Muscle layer of duodenum (tissue), 2 donors: Measurements from ENCODE around the gene KCND2.

Experiments used
- H3K27ac ChIP-seq: one replicate; pipeline ENCODE4 v1.7.0; 2013; ENCODE audit warnings: mild to moderate bottlenecking, low read length
- H3K27me3 ChIP-seq: one replicate; pipeline ENCODE4 v1.7.0; 2013; ENCODE audit warnings: low read depth, mild to moderate bottlenecking, control low read depth, low read length
- H3K36me3 ChIP-seq, 2 donors: one replicate each; pipeline ENCODE4 v1.7.0; 2013; ENCODE audit warnings: low read length in 2 of 2, control low read depth in 1 of 2, mild to moderate bottlenecking in 1 of 2; ENCODE audit not compliant: insufficient read depth in 2 of 2, control insufficient read depth in 1 of 2
- H3K4me1 ChIP-seq, 2 donors: one replicate each; pipeline ENCODE4 v1.7.0; 2013; ENCODE audit warnings: low read length in 2 of 2, mild to moderate bottlenecking in 2 of 2, control low read depth in 1 of 2, moderate library complexity in 1 of 2; ENCODE audit not compliant: insufficient read depth in 2 of 2, control insufficient read depth in 1 of 2
- H3K4me3 ChIP-seq, 2 donors: one replicate each; pipeline ENCODE4 v1.7.0; 2013; ENCODE audit warnings: low read length in 2 of 2, low read depth in 1 of 2, mild to moderate bottlenecking in 1 of 2
- H3K9me3 ChIP-seq, 2 donors: one replicate each; pipeline ENCODE4 v1.7.0; 2013; ENCODE audit warnings: low read length in 2 of 2, control low read depth in 1 of 2, mild to moderate bottlenecking in 1 of 2; ENCODE audit not compliant: control insufficient read depth in 1 of 2
- donor health status: healthy.

The KCND2 gene

GRCh38 chr7:120412139-120413050, 139.4 kb downstream of the KCND2 start:
- H3K9me3 ChIP-seq, result no peaks in the 10 kb centered on the region
- no peaks in the 10 kb centered on the region for H3K27me3 ChIP-seq
- no peak overlapping the region for H3K27ac ChIP-seq
- no peak overlapping the region for H3K4me3 ChIP-seq
- H3K4me1 ChIP-seq, result no peaks in the 10 kb centered on the region
- no peaks in the 10 kb centered on the region for H3K36me3 ChIP-seq

- Histone ChIP-seq H3K27ac (no peak overlapping the region), H3K27me3 (no peaks in the 10 kb centered on the region), H3K9me3 (no peaks in the 10 kb centered on the region), H3K4me3 (no peak overlapping the region), H3K36me3 (no peaks in the 10 kb centered on the region), H3K4me1 (no peaks in the 10 kb centered on the region)
These were observed 140.2 kb downstream of the KCND2 start for GRCh38 chr7:120413164-120413563.

DNA sequence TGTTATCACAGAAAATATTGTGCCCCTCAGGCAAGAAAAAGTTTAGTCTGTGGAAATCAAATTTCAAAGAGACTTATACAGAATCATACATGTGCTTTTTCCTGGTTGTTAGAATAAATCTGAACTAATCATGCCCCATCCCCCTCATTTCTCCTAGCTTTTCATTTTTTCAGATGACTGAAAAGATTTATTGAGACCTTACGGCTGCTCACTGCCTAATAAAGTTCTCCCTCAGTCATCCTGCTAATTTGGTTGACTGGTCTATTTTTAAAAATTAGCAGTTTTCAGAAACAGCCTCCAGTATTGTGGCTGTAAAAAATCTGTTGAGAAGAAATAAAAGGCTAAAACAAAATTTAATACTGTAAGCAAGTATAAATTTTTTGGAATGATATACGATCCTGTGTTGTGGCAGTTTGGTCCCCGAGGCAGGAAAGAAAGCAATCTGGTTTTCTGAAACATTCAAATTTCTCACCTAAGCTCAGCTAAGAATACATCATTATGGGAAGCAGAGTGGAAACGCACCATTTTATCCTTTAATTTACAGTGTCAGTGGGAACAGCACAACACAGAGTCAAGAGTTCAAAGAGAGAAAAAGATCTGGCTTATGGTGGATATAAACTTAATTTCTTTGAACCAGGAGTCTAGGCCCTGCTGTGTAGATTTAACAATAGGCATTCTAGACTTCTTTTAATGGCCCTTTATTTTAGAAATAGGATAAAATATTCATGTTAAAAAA, 144.4 kb downstream of the KCND2 start:
- Histone ChIP-seq H3K36me3 (no peaks in the 10 kb centered on the region), H3K4me3 (no peak overlapping the region)

DNA sequence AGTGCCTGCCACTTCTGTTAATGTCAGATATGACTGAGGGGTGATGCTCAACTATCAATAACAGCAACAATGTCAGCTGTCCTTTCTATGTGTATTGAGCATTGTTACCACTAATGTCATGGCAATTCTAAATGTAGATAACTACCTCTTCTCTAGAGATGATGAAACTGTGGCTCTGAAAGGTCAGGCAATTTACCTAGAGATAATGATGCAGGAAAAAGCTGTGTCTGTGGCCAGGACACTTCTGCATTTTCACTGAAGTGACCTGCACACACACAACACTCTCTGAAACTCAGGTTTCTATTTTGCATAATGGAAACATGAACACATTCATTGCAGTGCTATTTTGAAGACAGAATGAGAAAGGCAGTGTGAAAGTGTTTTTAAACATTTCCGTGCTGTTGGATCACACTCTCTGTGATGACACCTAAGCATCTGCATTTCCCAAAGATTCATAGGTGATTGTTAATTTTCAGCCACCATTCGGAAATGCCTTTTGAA, 148.2 kb downstream of the KCND2 start:
- Histone ChIP-seq H3K36me3 (no peaks in the 10 kb centered on the region), H3K27ac (no peak overlapping the region)

More for the DNA sequence above, 144.4 kb downstream of the KCND2 start:
- no peaks in the 10 kb centered on the region for H3K27me3 ChIP-seq
- H3K27ac ChIP-seq, result no peak overlapping the region
- H3K4me1 ChIP-seq, result no peaks in the 10 kb centered on the region
- no peaks in the 10 kb centered on the region for H3K9me3 ChIP-seq

GRCh38 chr7:120431016-120431415, 158.0 kb downstream of the KCND2 start:
- Histone ChIP-seq H3K36me3 (no peaks in the 10 kb centered on the region), H3K27ac (no peak overlapping the region), H3K9me3 (no peaks in the 10 kb centered on the region), H3K27me3 (no peaks in the 10 kb centered on the region), H3K4me1 (no peaks in the 10 kb centered on the region), H3K4me3 (no peak overlapping the region)

More for the DNA sequence above, 148.2 kb downstream of the KCND2 start:
- Histone ChIP-seq H3K9me3 (no peaks in the 10 kb centered on the region), H3K4me1 (no peaks in the 10 kb centered on the region), H3K4me3 (no peak overlapping the region), H3K27me3 (no peaks in the 10 kb centered on the region)

GRCh38 chr7:120436487-120437060, 163.6 kb downstream of the KCND2 start:
- H3K27ac ChIP-seq, result no peak overlapping the region
- no peaks in the 10 kb centered on the region for H3K27me3 ChIP-seq
- no peaks in the 10 kb centered on the region for H3K4me1 ChIP-seq

GRCh38 chr7:120441850-120442249, 168.9 kb downstream of the KCND2 start:
- H3K27ac ChIP-seq, result no peak overlapping the region
- H3K36me3 ChIP-seq, result no peaks in the 10 kb centered on the region
- no peaks in the 10 kb centered on the region for H3K4me1 ChIP-seq
- no peak overlapping the region for H3K4me3 ChIP-seq
- no peaks in the 10 kb centered on the region for H3K27me3 ChIP-seq
- no peaks in the 10 kb centered on the region for H3K9me3 ChIP-seq

More at GRCh38 chr7:120436487-120437060, 163.6 kb downstream of the KCND2 start:
- no peak overlapping the region for H3K4me3 ChIP-seq
- no peaks in the 10 kb centered on the region for H3K9me3 ChIP-seq
- no peaks in the 10 kb centered on the region for H3K36me3 ChIP-seq

GRCh38 chr7:120442838-120443237, 169.9 kb downstream of the KCND2 start:
- no peak overlapping the region for H3K4me3 ChIP-seq
- no peaks in the 10 kb centered on the region for H3K9me3 ChIP-seq
- no peaks in the 10 kb centered on the region for H3K36me3 ChIP-seq
- H3K27me3 ChIP-seq, result no peaks in the 10 kb centered on the region
- no peak overlapping the region for H3K27ac ChIP-seq
- no peaks in the 10 kb centered on the region for H3K4me1 ChIP-seq

DNA sequence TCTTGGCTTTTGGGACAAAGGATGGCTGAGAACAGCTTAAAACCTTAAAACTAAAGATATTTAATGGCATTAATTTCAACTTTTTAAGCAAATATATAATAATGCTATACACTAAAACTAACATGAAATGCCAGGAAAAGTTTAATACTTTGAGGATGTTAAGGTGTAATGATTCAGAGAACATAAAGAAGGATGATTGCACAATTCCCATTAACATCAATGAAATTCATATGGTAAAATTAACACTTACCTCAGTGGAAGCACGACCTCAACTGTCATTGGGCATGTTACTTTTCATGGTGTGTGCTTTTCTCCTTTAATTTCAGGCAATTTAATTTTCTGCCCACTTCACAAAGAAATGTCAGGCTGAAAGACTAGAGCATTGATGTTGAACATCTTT, 171.7 kb downstream of the KCND2 start:
- Histone ChIP-seq H3K9me3 (no peaks in the 10 kb centered on the region), H3K4me1 (no peaks in the 10 kb centered on the region), H3K27me3 (no peaks in the 10 kb centered on the region), H3K36me3 (no peaks in the 10 kb centered on the region), H3K4me3 (no peak overlapping the region), H3K27ac (no peak overlapping the region)

GRCh38 chr7:120445276-120445675, 172.3 kb downstream of the KCND2 start:
- Histone ChIP-seq H3K9me3 (no peaks in the 10 kb centered on the region), H3K4me1 (no peaks in the 10 kb centered on the region), H3K36me3 (no peaks in the 10 kb centered on the region), H3K27ac (no peak overlapping the region), H3K27me3 (no peaks in the 10 kb centered on the region), H3K4me3 (no peak overlapping the region)

- H3K4me1 ChIP-seq, result no peaks in the 10 kb centered on the region
- H3K9me3 ChIP-seq, result peaks cover 0 to 7% of the 10 kb centered on the region in 2 donors
- no peak overlapping the region for H3K4me3 ChIP-seq
- no peak overlapping the region for H3K27ac ChIP-seq
- H3K27me3 ChIP-seq, result no peaks in the 10 kb centered on the region
- no peaks in the 10 kb centered on the region for H3K36me3 ChIP-seq
These were observed 179.7 kb downstream of the KCND2 start for GRCh38 chr7:120452665-120453064.
